Activated CD8-positive, alpha-beta memory T cell treated with anti-CD3 and anti-CD28 coated beads for 4 hours (primary cell): Measurements from ENCODE around the gene FEN1.

Source experiments
- DNase-seq, 2 donors: peaks; one replicate each; pipeline ENCODE4 v3.0.0-alpha.2; 2020; ENCODE audit warnings: low read depth in 2 of 2

Gene FEN1

GRCh38 chr11:61795459-61795858 is 2.7 kb downstream of the FEN1 start:
- no peak for DNase-seq

- no peak for DNase-seq
Observed at GRCh38 chr11:61795876-61796526, 3.3 kb downstream of the FEN1 start.

DNA sequence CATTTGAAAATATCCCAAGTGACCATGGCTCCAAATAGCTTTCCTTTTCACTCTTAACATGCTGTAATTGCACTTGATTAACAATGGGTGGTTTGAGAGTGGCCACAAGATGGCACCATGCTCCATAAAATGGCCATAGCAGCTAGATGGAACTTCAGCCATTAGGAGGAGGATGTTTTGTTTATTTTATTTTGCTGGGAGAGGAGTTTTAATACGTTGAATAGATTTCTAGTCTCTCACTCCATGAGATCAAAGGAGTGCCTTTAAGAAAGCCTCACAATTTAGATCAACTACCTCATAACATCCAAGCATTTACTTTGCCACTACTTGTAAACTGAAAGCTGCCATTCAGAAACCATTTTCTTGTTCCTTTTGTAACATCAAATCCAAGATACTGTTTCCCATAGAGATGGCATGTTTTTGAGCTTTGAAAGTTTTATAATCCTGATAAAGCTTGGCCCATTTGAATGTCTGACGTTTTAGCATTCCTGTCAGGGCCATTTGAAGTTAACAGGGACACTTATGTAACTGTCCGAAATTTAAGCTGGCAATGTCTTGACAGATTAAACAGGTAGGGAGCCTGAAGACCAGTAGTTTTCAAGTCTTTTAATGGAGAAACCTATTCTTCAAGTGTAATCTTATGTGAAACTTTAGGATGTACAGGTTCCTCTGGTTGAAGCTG is 4.7 kb downstream of the FEN1 start:
- peak; percentile 43 to 54 for DNase-seq

DNA sequence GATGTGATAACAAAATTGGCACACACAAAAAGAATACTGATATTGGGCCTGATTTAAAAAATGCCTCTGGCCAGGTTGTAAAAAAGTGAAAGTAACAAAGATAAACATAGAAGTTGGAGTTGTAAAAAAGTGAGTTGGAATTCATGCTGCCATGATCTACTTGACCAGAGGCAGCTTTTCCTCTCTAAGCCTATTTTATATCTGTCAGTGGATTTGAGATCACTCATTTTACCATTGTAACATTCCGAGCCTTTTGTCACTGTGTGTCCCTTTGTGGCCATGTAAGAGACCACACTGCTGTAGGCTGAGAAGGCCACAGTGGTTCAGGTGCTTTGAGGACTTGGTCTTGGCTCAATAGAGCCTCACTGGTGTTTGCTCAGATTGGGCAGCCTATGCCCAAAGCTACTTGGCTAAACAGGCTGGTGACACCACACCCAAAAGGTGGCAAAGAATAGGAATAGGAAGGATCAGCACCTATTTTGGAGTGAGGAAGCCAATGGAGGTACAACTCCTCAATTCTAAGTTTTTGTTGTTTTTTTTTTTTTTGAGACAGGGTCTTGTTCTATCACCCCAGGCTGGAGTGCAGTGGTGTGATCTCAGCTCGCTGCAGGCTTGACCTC is 7.1 kb downstream of the FEN1 start:
- DNase-seq = no peak

DNA sequence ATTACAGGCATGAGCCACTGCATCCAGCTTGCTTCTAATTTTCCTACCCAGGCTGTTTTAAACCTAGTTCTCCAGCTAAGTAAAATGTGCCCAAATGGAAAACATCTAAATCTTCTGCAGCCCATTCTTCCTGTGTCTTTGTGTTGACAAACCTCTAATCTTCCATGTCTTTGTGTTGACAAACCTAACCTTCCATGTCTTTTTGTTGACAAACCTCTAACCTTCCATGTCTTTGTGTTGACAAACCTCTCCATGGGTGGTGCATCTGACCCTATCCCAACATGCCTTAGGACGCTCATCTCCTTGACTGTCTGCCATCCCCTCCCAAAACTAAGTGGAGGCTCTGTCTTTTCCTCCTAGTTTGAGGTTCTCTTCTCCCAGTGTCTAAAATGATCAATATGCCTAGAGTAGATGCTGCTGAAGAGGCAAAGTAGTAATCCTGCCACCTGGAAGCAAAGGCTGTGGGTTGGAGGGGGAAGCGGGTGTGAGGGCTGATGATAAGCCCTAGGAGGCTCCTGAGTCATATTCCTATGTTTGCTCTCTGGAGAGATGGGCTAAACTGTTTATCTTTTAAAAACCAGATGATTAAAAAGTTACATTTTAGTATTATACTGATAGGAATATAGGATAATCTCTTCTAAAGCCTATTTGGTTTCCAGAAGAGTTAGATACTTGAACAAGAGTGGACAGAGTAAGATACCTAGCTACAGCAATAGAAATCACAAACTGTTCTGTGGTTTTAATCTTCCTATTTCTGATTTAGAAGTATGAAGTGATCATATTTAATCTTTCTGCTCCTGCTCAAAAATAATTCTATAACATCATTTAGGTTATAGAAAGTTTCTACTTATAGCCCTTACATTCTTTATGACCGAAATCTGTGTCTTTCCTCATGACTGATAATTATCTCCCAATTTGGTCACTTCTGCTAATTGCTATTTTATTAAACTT is 7.9 kb downstream of the FEN1 start:
- no peak for DNase-seq

GRCh38 chr11:61802605-61803004 is 9.9 kb downstream of the FEN1 start:
- no peak for DNase-seq

- DNase-seq = no peak
Observed at GRCh38 chr11:61803889-61804647, 11.4 kb downstream of the FEN1 start.

DNA sequence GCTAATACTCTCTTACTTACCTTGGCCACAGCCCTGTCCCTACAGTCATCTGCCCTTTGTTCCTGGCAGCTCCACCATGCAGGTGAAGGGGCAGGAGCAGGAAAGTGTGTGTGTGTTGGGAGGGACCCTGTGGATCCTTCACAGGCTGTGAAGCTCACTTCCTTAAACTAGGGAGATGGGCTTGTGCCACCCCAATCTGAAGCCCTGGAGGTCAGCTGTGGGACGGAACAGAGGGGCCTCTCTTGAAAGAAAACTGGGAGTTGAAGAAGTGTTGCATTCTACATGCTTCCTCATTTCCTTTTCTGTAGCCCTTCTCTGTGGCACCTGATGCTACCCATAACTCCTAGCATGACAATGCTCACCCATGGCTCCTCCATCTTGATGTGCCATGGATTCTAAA is 12.4 kb downstream of the FEN1 start:
- DNase-seq = no peak

- DNase-seq = no peak
Observed at GRCh38 chr11:61806785-61807184, 14.1 kb downstream of the FEN1 start.

DNA sequence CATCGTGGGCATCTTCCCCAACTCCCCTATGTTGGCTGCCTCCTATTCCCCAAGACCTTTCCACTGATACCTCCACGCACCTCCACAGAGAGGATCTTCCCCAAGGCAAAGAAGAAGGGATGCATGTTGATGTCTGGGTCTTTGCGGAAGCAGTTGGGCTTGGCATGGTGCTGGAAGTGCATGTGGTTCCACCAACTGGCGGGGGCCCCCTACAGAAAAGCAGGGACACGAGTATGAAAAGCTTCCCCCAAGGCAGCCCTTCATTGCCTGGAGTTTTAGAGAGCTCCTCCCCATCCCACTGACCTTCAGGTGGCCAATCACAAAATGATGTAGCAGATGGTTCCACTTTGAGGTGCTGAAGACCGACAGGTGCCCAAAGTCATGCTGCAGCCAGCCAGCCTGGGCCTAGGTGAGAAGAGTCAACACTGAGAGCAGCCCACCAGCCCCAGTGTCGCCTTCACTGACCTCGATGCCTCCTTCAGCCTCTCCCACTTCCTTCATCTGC is 18.0 kb downstream of the FEN1 start:
- no peak for DNase-seq

GRCh38 chr11:61811831-61812230 is 19.1 kb downstream of the FEN1 start:
- DNase-seq = no peak

DNA sequence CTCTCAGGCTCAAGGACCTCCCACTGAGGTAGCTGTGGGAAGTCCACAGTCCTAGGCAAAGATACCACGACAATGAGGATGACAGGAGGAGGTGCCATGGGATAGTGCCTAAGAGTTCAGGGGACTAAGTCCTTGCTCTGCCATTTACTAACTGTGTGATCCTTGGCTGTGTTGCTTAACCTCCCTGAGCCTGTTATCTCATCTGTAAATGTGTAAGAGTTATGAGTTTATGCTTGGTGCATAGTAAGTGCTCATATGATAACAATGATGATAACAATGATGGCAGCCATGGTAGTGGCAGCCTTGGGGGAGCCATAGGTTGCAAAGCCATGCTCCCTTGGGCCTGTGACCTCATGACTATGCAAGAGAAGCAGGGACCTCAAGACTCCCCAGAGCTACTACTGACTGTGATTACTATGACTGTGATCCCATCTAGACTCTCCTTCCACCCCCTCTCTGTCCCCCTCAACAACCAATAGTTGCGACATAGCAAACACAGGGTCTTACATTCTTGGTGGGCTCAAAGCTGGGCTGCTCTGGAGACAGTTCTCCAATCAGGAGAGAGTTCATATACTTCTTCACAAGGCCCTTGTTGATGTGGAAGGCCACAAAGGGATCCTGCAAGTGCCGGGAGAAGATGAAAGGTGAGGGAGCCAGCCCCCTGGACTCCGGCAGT is 20.2 kb downstream of the FEN1 start:
- DNase-seq = no peak

DNA sequence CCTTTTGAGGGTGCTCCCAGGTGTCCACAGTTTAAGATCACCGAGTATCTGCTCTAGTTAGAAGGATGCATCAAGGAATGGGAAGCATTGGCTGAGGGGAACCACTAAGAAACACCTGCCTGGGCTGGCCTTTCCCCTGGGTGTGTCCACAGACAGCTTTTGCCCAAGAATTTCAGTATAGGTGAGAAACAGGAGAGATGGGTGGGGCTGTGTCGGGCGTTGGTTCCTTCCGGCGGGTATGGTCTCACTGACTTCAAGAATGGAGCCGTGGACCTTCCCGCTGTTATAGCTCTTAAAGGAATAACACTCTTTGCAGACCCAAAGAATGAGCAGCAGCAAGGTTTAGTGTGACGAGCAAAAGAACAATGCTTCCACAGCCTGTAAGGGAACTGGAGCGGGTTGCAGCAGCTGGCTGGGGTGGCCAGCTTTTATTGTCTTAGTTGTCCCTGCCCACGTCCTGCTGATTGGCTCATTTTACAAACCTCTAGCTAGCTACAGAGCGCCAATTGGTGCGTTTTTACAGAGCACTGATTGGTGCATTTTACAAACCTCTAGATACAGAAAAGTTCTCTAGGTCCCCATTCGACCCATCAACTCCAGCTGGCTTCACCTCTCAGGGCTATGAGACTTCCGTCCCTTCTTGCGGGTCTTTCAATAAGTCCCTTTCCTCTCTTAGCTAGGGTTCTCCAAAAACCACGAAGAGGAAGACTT is 21.7 kb downstream of the FEN1 start:
- no peak for DNase-seq

DNA sequence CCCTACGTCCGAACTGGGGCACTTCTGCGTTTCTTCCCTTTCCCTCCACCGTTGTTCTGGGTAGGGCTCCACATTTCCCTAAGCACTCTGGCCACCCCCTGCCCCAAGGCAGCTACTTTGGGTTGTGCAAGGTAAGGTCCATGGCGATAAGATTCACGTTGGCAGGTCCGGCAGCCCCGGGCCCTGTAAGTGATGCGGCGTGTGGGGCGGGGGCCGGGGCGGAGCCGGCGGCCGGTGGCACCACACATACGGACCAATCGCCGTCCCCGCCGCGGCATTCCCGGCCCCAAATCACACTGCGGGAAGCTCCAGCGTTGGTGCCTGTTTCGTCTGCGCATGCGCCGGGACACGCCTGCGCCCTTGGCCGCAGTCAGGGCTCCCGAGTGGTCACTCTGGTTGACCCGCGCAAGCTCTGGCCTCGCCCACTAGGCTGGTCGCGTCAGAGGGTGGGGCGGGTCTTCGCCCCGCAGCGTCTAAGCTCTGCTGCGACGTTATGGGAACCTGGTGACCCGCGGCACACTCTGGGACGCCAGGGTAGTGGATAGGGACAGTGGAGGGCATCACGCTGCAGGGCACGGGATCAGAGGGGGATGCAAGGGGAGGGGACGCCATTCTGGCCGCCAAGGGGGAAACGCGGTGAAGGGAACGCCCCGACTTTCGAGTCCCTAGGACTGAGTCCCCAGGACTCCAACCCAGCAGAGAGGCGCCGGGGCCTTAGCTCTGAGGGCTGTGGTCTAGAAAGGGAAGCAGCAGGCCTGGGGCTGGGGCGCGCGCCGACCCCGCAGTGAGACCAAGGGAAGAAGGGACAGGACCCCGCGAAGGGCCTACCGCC is 22.5 kb downstream of the FEN1 start:
- no peak for DNase-seq

DNA sequence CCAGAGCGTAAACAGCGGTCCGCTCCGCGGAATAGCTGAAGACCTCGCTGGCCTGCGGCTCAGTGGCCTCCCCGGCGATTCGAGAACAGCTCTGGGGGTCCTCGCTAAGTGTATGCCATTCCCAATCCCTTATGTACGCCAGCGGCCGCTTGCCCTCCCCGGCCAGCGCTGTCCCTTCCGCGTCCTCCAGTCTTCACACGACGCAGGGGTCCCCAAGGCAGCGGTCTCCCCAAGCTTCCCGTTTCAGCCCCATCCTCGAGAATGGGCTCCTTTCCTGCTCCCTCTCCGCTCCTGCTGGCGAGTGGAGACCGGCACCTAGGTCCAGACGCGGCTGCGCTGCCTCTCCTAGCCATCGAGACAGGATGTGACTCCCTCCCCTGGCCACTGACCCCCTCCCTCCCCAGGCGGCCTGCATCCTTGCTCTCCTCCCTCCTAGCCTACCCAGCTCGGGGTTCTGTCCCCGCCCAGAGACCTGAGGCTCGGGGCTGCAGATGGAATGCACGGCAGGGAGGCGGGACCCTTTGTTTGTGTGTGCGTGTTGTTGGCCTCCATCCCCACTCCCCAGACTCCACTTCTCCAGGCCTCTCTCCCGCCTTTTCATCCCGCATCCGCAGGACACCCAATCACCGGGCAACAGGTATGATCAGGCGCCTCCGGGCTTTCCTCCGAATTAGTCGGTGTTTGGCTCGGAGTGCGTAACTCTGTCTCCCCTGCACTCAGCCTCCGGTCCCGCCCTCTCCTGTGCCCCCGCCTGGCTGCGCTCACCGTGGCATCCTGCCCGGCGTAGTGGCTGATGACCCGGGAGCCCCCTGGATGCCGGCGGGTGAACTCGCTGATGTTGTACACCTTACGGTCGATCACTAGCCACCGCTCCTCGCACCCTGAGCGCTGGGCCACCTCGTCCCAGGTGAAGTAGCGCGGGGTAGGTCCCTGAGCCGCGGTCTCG is 23.4 kb downstream of the FEN1 start:
- no peak for DNase-seq

- peak in 1 of 2 donors; percentile 46 for DNase-seq
Observed at GRCh38 chr11:61816736-61817455, 24.2 kb downstream of the FEN1 start, which contains the start of gene FADS1. Gene FADS1, minus strand, starts transcription at chr11:61817003. Its CDS starts 74 bp downstream, at chr11:61816929.
